HepG2 (cell line): ENCODE measurements around the gene S100A6. TPM values are rescaled to one million over a fixed set of nuclear protein-coding genes. Genes with fewer than 3 reads are reported as not detected.

Experiments used
- CREM ChIP-seq, 2 experiments: sonication (generic) in 1 of 2; formaldehyde crosslinking in 1 of 2; IDR thresholded peaks; 2 replicates each; pipeline versions ENCODE4 v1.4.0 to v1.6.1; 2016 to 2020; ENCODE audit warnings: antibody characterized with exemption in 1 of 2, mild to moderate bottlenecking in 1 of 2, missing genetic modification reagents in 1 of 2
- EP300 ChIP-seq, 3 experiments: sonication (generic) in 1 of 3; formaldehyde crosslinking in 1 of 3; IDR thresholded peaks; 2 replicates each; pipeline versions ENCODE4 v1.5.1 to v1.6.1; 2011 to 2020; ENCODE audit warnings: low read depth in 2 of 3, low read length in 2 of 3, borderline replicate concordance in 1 of 3, improper control_type of control experiment in 1 of 3, mild to moderate bottlenecking in 1 of 3, missing genetic modification reagents in 1 of 3, moderate library complexity in 1 of 3
- GATAD2A ChIP-seq: IDR thresholded peaks from 2 replicates; pipeline ENCODE4 v1.6.1; 2016
- HHEX ChIP-seq: IDR thresholded peaks from 2 replicates; pipeline ENCODE4 v1.6.1; 2016; ENCODE audit warnings: control low read depth
- KAT8 ChIP-seq: IDR thresholded peaks from 2 replicates; pipeline ENCODE4 v1.6.1; 2016; ENCODE audit warnings: missing genetic modification reagents, missing compliant biosample characterization
- KDM2A ChIP-seq: sonication (generic); formaldehyde crosslinking; IDR thresholded peaks from 2 replicates; pipeline ENCODE4 v1.4.0; 2020; ENCODE audit warnings: low read depth, missing genetic modification reagents, borderline replicate concordance
- KLF16 ChIP-seq, 2 experiments: sonication (generic) in 1 of 2; formaldehyde crosslinking in 1 of 2; IDR thresholded peaks; 2 replicates each; pipeline versions ENCODE4 v1.6.1 to v1.8.0; 2016 to 2023; ENCODE audit warnings: missing genetic modification reagents in 2 of 2, missing compliant biosample characterization in 1 of 2
- KLF9 ChIP-seq: IDR thresholded peaks from 2 replicates; pipeline ENCODE4 v1.6.1; 2016; ENCODE audit warnings: low read depth
- MAFK ChIP-seq, 2 experiments: IDR thresholded peaks in 1 of 2; conservative IDR thresholded peaks in 1 of 2; 2 replicates each; pipeline ENCODE4 v1.6.1; 2011; ENCODE audit warnings: improper control_type of control experiment in 2 of 2, low read length in 2 of 2
- RNF2 ChIP-seq: fragments of 450-650 bp; conservative IDR thresholded peaks from 2 replicates; pipeline ENCODE4 v1.6.1; 2016; ENCODE audit warnings: low read depth
- SALL1 ChIP-seq: sonication (generic); formaldehyde crosslinking; IDR thresholded peaks from 2 replicates; pipeline ENCODE4 v1.8.0; 2022; ENCODE audit warnings: mild to moderate bottlenecking, missing genetic modification reagents
- SNAPC2 ChIP-seq: sonication (generic); formaldehyde crosslinking; IDR thresholded peaks from 2 replicates; pipeline ENCODE4 v1.8.1; 2022; ENCODE audit warnings: mild to moderate bottlenecking, missing genetic modification reagents
- SOX13 ChIP-seq, 3 experiments: fragments of 450-650 bp in 1 of 3; sonication (generic) in 1 of 3; formaldehyde crosslinking in 1 of 3; IDR thresholded peaks in 2 of 3; conservative IDR thresholded peaks in 1 of 3; 2 replicates each; pipeline versions ENCODE4 v1.5.0 to v1.6.1; 2016 to 2020; ENCODE audit warnings: antibody characterized with exemption in 1 of 3, mild to moderate bottlenecking in 1 of 3, missing compliant biosample characterization in 1 of 3, missing genetic modification reagents in 1 of 3, moderate library complexity in 1 of 3
- STAG1 ChIP-seq: sonication (generic); formaldehyde crosslinking; IDR thresholded peaks from 2 replicates; pipeline ENCODE4 v1.4.0; 2020; ENCODE audit warnings: missing genetic modification reagents
- ZBTB1 ChIP-seq: sonication (generic); formaldehyde crosslinking; IDR thresholded peaks from 2 replicates; pipeline ENCODE4 v1.4.0; 2020; ENCODE audit warnings: missing genetic modification reagents, borderline replicate concordance
- ZC3H13 ChIP-seq: sonication (generic); formaldehyde crosslinking; IDR thresholded peaks from 2 replicates; pipeline ENCODE4 v1.8.1; 2023; ENCODE audit warnings: mild to moderate bottlenecking, missing genetic modification reagents, moderate library complexity
- ZMYM2 ChIP-seq: sonication (generic); formaldehyde crosslinking; IDR thresholded peaks from 2 replicates; pipeline ENCODE4 v1.8.0; 2022; ENCODE audit warnings: mild to moderate bottlenecking, missing genetic modification reagents
- ZNF253 ChIP-seq: sonication (generic); formaldehyde crosslinking; IDR thresholded peaks from 2 replicates; pipeline ENCODE4 v1.8.0; 2022; ENCODE audit warnings: mild to moderate bottlenecking, missing genetic modification reagents, borderline replicate concordance
- ZNF263 ChIP-seq: sonication (generic); formaldehyde crosslinking; IDR thresholded peaks from 2 replicates; pipeline ENCODE4 v1.4.0; 2020; ENCODE audit warnings: missing genetic modification reagents
- ZNF274 ChIP-seq: sonication (generic); formaldehyde crosslinking; IDR thresholded peaks from 2 replicates; pipeline ENCODE4 v1.5.1; 2020; ENCODE audit warnings: mild to moderate bottlenecking, missing genetic modification reagents
- ZNF557 ChIP-seq: sonication (generic); formaldehyde crosslinking; IDR thresholded peaks from 2 replicates; pipeline ENCODE4 v1.4.0; 2020; ENCODE audit warnings: missing genetic modification reagents
- polyA plus RNA-seq, 8 experiments: library from polyadenylated mRNA; depleted of rRNA in 3 of 8; stranded (reverse) in 7 of 8; unstranded in 1 of 8; fragments of >200 nt; fragmentation: Illumina TruSeq in 4 of 8; extraction: Trizol in 4 of 8; gene quantifications; 2 replicates each; pipeline versions ENCODE4 v1.2.1 to v1.2.3, GENCODE V29; 2011 to 2016; ENCODE audit warnings: low read depth in 4 of 8, missing spikeins in 1 of 8, mixed read lengths in 1 of 8; ENCODE audit not compliant: insufficient read depth in 1 of 8
- total RNA-seq, 5 experiments: library from RNA; depleted of rRNA; stranded (reverse); fragments of >200 nt; fragmentation: Illumina TruSeq; extraction: Trizol; gene quantifications; 2 replicates each; pipeline ENCODE4 v1.2.3, GENCODE V29; 2016; ENCODE audit warnings: low read depth in 1 of 5
- TF ChIP-seq, protein P1 (sequence below): IDR thresholded peaks from 2 replicates; pipeline ENCODE4 v1.6.1; 2016; ENCODE audit warnings: missing compliant biosample characterization, missing genetic modification reagents, borderline replicate concordance
- TF ChIP-seq, protein P2 (sequence below): IDR thresholded peaks from 2 replicates; pipeline ENCODE4 v1.6.1; 2018; ENCODE audit warnings: missing genetic modification reagents, mild to moderate bottlenecking, missing compliant biosample characterization
- TF ChIP-seq, protein P3 (sequence below): sonication (generic); formaldehyde crosslinking; IDR thresholded peaks from 2 replicates; pipeline ENCODE4 v1.5.0; 2020; ENCODE audit warnings: missing genetic modification reagents
- TF ChIP-seq, protein P4 (sequence below): sonication (generic); formaldehyde crosslinking; IDR thresholded peaks from 2 replicates; pipeline ENCODE4 v1.4.0; 2020; ENCODE audit warnings: missing genetic modification reagents, low read depth, mild to moderate bottlenecking, borderline replicate concordance

The S100A6 gene
- total and polyA plus RNA-seq, 2 of the 13 experiments (the other 11 are each of a cell fraction or from before 2014, with no cell fraction given) = 72.9 to 85.0 TPM

DNA sequence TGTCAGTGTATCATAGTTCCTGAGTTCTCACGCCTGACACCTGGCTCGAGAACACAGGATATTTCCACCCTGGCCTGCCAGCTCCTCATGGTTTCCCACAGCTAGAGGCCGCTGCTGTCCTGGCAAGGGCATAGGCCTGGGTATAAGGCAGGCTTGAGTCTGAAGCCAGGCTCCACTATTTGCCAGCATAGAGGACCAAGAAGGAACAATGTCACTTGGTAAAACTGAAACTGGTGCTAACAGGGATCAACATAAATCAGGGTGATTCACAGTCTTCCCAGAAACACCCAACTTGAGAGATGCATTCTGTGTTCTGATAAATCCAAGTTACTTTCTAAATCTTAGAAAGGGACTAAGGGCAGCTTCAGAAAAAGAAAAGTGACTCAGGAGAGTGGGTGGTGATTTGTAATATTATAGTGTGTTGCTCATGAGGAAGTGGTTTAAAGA is 36.8 kb upstream of the S100A6 start (continued):
- TF ChIP-seq EP300 (IDR thresholded peaks at IDR 0.05; ENCODE audit: low read depth in 2 of 2, low read length in 2 of 2) (no peak), EP300 (CRISPR knock-in tag; IDR thresholded peaks at IDR 0.05; ENCODE audit: borderline replicate concordance) (no peak), ZNF557 (CRISPR knock-in tag) (no peak), ZNF263 (CRISPR knock-in tag) (no peak), KLF9 (CRISPR knock-in tag) (no peak), SALL1 (peak; percentile 45; the same call in 1 of the 2 replicates), SOX13 (IDR thresholded peaks at IDR 0.05) (no peak), SOX13 (CRISPR knock-in tag; conservative IDR thresholded peaks at IDR 0.05 in 1 of 2, IDR thresholded peaks at IDR 0.05 in 1 of 2) (no peak), MAFK (conservative IDR thresholded peaks at IDR 0.05 in 1 of 2, IDR thresholded peaks at IDR 0.05 in 1 of 2; ENCODE audit: low read length in 2 of 2) (no peak), GATAD2A (CRISPR knock-in tag) (peak; percentile 56), STAG1 (peak; percentile 96), ZNF274 (CRISPR knock-in tag) (no peak), ZBTB1 (CRISPR knock-in tag) (no peak), KDM2A (CRISPR knock-in tag) (peak; percentile 56; the same call in 1 of the 2 replicates), ZC3H13 (CRISPR knock-in tag) (no peak), KAT8 (0 out of 2 replicates have a peak, but pooled peaks have one; percentile 34), KLF16 (CRISPR knock-in tag; IDR thresholded peaks at IDR 0.05) (peak in 1 of 2 experiments; percentile 50; a peak in 1 of 4 replicates), SNAPC2 (CRISPR knock-in tag) (no peak), ZNF253 (CRISPR knock-in tag) (no peak), CREM (IDR thresholded peaks at IDR 0.05) (no peak), CREM (CRISPR knock-in tag; IDR thresholded peaks at IDR 0.05) (no peak), ZMYM2 (CRISPR knock-in tag) (no peak), HHEX (no peak), RNF2 (no peak)
- TF ChIP-seq, protein P1, sequence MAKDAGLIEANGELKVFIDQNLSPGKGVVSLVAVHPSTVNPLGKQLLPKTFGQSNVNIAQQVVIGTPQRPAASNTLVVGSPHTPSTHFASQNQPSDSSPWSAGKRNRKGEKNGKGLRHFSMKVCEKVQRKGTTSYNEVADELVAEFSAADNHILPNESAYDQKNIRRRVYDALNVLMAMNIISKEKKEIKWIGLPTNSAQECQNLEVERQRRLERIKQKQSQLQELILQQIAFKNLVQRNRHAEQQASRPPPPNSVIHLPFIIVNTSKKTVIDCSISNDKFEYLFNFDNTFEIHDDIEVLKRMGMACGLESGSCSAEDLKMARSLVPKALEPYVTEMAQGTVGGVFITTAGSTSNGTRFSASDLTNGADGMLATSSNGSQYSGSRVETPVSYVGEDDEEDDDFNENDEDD = no peak
- TF ChIP-seq, protein P2, sequence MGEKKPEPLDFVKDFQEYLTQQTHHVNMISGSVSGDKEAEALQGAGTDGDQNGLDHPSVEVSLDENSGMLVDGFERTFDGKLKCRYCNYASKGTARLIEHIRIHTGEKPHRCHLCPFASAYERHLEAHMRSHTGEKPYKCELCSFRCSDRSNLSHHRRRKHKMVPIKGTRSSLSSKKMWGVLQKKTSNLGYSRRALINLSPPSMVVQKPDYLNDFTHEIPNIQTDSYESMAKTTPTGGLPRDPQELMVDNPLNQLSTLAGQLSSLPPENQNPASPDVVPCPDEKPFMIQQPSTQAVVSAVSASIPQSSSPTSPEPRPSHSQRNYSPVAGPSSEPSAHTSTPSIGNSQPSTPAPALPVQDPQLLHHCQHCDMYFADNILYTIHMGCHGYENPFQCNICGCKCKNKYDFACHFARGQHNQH (CRISPR knock-in tag) = peak; percentile 44; the same call in 1 of the 2 replicates
- TF ChIP-seq, protein P3, sequence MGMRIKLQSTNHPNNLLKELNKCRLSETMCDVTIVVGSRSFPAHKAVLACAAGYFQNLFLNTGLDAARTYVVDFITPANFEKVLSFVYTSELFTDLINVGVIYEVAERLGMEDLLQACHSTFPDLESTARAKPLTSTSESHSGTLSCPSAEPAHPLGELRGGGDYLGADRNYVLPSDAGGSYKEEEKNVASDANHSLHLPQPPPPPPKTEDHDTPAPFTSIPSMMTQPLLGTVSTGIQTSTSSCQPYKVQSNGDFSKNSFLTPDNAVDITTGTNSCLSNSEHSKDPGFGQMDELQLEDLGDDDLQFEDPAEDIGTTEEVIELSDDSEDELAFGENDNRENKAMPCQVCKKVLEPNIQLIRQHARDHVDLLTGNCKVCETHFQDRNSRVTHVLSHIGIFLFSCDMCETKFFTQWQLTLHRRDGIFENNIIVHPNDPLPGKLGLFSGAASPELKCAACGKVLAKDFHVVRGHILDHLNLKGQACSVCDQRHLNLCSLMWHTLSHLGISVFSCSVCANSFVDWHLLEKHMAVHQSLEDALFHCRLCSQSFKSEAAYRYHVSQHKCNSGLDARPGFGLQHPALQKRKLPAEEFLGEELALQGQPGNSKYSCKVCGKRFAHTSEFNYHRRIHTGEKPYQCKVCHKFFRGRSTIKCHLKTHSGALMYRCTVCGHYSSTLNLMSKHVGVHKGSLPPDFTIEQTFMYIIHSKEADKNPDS (CRISPR knock-in tag) = no peak
- TF ChIP-seq, protein P4, sequence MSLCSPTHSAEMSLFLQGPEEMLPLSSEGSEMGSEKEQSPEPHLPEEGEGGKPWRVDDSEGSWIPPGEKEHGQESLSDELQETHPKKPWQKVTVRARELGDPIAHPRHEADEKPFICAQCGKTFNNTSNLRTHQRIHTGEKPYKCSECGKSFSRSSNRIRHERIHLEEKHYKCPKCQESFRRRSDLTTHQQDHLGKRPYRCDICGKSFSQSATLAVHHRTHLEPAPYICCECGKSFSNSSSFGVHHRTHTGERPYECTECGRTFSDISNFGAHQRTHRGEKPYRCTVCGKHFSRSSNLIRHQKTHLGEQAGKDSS (CRISPR knock-in tag) = no peak
